Renal cortical epithelial cell (primary cell): ENCODE measurements around the gene CPED1. TPM values are rescaled to one million over a fixed set of nuclear protein-coding genes. Genes with fewer than 3 reads are reported as not detected.
A peak's percentile ranks its signal among the peaks of the same experiment; 100 is the strongest.
"Not testable (repeated sequence)": the region's sequence is repeated elsewhere in the genome, so short reads cannot be mapped to it uniquely, and the experiment has no call there.

Experiments used
- DNase-seq: peaks from one replicate; pipeline ENCODE4 v3.0.0-alpha.2; 2011; ENCODE audit warnings: low read depth
- total RNA-seq: library from RNA; depleted of rRNA; stranded (reverse); fragments of >200 nt; gene quantifications from 2 replicates; pipeline ENCODE4 v1.2.3, GENCODE V29; 2014

CPED1 gene
- total RNA-seq, 1 donor from 2014 or later = 1.1 TPM

DNA sequence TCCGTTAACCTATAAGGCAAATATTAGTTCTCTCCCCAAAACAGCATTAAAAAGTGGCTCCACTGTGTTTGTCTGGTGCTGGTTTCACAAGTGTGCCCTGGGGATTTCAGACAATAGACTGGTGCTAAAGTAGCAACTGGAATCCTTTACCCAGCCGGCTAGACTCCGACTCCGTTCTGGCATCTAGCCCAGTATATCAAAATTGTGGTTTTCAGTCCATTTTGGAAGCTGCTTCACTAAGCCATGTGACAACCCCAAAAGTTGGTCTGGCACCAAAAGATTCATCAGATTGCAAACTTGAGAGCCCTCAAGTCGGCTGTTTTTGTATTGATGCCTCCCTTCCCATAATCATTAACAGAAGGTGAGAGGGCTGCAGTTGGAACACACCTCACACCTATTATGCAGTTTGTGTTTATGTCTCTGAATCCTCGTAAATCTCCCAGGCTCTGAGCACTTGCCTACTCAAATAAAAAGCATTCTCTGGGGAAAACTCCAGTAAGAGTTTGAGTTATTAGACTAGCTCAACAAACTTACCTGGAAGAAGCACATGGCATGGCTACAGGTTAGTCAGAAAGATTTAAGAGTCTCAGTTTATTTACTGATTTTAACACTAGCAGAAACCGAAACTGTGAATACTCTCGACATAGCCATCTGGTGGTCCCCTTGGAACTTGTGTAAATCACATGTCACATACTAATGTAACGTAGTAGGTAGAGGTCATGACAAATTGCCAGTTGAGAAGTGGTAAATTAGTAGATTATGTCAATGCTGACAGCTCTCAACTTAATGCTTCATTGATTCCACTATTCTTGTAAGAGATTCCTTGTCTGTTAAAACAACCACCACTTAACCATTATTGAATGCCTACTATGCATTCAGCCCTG, 325.5 kb downstream of the CPED1 start:
- peak; percentile 93 for DNase-seq

DNA sequence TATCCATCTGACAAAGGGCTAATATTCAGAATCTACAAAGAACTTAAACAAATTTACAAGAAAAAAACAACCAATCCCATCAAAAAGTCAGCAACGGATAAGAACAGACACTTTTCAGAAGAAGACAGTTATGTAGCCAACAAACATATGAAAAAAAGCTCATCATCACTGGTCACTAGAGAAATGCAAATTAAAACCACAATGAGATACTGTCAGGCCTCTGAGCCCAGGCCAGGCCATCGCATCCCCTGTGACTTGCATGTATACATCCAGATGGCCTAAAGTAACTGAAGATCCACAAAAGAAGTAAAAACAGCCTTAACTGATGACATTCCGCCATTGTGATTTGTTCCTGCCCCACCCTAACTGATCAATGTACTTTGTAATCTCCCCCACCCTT, 326.7 kb downstream of the CPED1 start:
- not testable (repeated sequence) for DNase-seq

DNA sequence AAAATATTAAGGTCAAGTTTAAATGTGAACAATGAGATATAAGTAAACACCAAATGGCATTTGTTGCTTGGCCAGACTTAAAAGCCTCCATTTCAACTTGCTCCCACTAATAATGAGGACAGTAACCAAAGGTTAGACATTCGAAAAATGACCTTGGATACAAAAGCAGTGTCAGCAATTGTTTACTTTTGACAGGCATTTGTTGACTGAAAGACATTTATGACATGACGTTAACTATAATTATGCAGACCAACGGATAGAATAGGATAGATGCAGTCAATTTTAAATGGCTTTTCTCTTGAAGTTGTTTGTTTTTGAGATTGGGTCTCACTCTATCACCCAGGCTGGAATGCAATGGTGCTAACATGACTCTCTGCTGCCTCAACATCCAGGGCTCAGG, 333.9 kb downstream of the CPED1 start:
- no peak for DNase-seq

DNA sequence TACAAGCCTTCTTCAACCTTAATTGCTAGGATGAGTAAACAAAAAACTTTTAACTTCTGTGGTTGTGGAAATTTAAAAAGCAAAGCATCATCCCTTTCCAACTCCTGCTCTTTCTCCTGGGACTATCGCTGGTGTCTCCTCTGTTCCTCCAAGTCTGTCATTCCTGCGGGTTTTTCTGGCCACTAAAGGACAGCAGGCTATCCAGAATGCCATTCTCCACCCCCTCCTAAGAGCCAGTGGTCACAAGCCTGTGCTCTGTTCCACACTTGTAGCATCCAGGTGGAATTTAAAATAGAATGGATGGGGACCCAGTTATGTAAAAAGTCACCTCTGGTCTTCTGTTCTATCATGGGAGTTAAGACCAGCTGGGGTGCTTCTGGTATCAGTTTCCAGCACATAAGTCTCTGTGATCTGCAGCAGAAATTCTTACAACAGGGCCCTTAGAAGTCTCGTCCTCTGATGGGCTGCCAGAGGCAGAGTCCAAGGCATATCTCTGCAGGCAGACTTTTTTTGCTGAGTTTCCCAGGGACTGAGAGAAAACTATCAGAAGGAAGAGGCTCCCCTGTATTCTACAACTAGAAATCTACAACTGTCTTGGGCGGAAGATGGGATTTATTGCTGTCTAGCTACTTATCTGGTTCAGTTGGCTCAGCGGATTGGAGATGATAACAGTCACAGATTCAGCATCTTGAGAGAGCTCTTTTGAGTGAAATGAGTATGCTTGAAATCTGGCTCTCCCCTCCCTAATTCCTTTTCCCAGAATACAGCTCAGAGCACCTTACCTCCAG, 335.2 kb downstream of the CPED1 start:
- no peak for DNase-seq

DNA sequence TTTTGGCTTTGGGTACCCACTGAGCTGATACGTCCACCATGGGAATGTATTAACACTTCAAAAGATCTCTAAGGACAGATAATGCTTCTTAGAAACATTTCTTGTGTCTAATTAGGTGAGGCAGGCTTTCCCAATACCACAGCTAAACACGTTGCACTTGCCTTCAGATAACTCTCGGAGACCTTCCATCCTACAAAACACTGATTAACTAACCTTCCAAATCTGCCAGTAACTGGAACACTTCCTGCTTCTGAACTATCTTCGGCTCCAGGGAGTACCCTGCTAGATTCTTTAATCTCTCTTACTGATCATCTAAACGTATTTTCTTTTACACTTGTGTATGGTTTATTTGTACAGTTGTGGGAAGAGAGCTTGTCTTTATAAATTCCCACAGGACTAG, 339.2 kb downstream of the CPED1 start:
- no peak for DNase-seq

DNA sequence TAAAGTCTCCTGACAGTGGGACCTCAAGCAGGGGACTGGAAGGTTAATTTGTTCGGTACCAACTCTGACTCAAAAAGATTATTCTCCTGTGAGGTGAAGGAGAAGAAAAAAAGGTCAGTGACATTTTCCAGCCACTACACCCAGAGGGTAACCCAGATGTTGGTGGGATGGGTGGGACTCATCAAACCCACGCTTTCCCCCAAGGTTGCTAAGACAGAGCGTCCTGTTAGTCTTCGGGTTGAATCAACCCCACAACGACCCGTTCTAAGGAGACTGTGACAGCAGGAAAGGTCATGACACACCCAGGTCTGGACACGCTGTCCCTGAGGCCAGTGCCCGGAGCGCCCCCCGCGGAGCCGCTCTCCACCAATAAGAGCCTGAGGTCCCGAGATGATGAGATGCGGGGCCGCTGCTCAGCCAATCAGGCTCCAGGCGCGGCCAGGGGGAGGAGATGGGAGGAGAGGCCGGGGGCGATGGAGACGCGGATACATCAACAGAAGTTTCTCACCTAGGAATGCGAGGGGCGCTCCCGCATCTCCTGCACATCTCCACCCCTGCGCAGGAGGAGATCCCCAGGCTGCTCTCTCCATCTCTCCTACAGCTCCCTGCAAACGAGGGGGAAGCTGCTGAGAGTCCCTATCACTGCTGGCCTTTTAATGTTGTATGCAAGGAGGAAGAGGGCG, 340.1 kb downstream of the CPED1 start, which contains the start of gene WNT16:
TSS of gene WNT16 (plus strand) at position 493 of the 683 bp plus-strand sequence. CDS start 293 bp downstream, outside the sequence.
- DNase-seq = no peak

DNA sequence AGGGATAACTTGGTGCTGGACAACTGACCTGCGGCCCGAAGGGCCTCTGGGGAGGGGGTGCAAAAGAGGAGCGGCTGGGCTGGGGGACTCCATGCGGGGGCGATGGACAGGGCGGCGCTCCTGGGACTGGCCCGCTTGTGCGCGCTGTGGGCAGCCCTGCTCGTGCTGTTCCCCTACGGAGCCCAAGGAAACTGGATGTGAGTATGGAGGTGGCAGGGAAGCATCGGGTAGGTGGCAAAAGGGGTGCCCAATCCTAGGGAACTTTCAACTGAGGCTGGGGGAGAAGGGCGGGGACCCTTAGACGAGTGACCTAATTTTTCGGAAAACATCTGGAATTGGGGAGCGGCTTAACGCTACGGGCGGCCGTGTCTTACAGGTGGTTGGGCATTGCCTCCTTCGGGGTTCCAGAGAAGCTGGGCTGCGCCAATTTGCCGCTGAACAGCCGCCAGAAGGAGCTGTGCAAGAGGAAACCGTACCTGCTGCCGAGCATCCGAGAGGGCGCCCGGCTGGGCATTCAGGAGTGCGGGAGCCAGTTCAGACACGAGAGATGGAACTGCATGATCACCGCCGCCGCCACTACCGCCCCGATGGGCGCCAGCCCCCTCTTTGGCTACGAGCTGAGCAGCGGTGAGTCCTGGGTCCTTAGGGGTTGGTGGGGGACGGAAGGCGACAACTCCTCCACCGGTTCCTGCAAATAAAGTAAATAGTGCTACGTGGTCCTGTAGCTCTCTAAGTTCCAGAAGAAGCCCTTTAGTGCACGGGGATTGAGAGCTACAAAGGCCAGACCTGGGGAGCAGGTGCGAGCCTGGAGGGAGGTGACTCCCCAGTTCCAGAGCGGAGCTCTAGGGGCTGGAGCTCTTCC, 340.9 kb downstream of the CPED1 start:
- no peak for DNase-seq

DNA sequence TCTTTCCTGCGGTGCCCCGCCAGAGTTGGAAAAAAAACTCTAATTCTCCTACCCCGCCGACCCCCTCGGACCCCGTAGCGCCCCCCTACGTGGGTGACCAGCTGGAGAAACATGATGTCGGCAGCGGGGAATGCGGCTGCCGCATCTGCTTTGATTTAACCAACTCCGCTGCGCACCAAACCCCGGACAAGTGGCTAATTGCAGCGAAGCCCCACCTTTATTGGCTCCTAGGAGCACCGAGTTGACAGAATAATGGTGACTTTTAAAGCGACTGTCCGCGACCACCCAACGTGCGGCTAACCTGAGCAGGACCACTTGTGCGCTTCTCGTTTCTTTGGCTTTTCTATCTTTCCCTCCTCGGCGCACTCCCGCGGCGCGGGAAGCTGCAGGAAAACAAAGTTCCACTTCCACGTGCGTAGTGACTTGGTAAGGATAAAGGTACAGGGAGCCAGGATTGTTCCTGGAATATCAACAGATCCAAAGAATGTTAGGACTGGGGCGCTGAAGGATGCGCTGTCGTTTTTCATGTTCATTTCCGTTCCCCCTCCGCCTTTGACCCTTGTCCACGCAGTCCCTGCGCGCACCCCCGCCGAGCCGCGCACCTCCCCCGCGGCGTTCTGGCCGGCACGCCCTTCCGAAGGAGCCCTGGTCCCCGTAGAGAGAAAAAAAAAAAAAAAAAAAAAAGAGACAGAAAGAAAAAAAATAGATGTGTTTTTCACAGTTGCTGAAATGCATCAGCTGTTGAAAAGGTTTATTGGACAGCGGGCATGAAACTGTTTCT, 341.7 kb downstream of the CPED1 start:
- no peak for DNase-seq

DNA sequence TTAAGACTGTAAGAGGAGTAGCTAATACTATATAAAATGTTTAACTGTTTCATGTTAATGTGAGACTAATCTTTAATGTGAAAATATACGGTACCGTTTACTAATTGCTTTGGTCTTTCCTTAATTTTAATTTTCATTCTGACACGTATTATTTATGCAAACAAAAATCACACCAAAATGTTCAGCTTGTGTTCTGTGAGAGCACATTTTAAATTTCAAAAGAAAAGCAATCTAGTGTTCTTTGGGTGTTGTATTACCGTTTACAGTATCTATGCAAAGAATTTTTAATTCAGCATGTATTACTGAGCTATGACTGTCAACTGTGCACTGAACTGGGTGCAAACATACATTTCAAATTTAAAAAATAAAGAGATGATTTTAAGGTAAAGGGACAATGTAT, 342.5 kb downstream of the CPED1 start:
- DNase-seq = no peak

DNA sequence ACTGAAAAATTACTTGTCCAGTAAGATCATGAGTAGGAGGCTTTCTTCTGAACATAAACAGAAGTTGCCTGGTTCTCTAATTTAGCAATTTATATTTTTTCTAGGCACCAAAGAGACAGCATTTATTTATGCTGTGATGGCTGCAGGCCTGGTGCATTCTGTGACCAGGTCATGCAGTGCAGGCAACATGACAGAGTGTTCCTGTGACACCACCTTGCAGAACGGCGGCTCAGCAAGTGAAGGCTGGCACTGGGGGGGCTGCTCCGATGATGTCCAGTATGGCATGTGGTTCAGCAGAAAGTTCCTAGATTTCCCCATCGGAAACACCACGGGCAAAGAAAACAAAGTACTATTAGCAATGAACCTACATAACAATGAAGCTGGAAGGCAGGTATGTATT, 343.1 kb downstream of the CPED1 start:
- DNase-seq = no peak

DNA sequence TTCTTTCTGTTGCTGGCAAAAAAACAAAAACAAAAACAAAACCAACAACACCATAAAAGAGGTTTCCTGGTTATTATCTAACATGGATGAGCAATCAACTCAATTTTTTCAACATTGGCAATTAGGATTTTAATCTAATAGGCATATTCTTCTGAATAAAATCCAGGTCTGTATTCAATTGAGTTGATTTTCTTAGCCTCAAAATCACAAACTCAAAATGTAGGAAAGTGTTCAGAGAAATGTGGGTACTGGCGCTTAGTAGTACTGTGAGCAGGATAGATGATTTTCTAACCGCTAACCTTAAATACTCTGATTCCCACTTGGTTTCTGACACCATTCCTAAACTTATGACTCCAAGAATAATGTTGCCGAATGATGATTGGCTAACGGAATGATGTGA, 345.9 kb downstream of the CPED1 start:
- no peak for DNase-seq

DNA sequence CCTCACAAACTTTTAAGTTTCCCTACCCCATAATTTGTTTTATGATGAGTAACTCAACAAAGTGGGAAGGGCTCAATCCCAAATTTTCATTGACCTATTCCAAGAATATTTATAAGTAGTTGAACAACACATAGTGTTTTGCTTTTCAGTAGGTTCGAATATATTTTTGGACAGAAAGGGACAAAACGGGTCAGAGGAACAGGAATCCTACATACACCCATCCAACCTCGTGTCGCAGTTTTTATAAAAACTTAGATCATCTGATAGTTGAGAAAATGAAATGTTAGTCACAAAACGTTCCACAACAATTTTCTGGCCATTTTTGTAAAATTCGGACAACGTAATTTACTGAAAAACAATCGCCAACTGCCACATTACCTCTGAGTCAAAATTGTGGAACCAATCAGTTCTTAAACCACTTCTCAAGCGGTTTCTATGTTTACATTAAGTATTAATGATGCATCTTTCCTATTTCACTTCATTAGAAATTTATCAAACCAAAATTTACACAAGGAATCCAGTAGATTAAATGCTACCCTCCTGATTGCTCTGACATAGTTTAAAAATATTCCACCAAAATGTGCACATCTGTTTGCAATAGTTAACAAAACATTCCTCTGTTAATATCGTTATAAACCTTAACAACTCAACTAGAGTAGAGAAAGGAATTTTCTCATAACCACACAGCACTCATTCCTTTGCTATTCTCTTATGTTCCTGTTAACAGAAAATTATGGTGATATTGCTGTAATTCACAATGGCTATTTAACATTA, 346.6 kb downstream of the CPED1 start:
- no peak for DNase-seq

DNA sequence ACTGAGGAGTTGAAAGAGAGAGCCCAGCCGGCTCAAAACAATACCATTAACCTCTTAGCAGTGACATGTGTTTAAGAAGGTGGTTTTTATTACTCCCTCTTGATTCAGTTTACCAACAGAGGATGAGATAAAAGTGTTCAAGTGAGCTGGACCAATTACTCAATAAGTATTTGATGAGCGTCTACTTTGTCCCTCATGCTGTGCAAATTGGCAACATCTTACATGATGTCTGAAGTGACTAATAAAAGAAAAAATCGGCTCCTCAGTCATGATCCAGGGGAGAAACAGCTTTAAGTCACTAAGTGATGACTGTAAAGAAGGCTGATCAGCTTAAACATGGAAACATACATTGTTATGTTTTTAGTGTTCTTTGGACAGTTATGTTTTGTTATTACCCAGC, 348.1 kb downstream of the CPED1 start:
- DNase-seq = no peak

DNA sequence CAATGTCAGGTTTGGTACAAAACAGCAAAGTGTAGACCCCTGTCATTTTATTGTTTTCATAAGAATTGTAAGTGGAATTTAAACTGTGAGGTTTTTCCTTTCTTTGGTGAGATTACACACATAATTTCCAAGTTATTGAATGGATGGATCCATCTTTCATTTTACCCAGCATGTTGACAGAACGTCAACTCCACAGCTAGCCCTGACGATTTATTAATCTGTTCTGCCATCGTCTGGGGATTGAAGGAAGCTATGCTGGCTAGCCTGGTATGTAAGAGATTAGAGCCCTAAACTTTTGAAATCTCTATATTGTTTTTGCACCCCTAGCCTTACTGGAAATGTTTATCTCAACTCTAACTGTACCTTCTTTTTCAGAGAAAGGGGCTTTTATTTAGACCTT, 348.9 kb downstream of the CPED1 start:
- DNase-seq = peak; percentile 25

DNA sequence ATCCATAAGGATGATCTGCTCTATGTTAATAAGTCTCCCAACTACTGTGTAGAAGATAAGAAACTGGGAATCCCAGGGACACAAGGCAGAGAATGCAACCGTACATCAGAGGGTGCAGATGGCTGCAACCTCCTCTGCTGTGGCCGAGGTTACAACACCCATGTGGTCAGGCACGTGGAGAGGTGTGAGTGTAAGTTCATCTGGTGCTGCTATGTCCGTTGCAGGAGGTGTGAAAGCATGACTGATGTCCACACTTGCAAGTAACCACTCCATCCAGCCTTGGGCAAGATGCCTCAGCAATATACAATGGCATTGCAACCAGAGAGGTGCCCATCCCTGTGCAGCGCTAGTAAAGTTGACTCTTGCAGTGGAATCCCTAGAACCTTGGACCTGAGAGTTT, 350.6 kb downstream of the CPED1 start:
- DNase-seq = no peak

DNA sequence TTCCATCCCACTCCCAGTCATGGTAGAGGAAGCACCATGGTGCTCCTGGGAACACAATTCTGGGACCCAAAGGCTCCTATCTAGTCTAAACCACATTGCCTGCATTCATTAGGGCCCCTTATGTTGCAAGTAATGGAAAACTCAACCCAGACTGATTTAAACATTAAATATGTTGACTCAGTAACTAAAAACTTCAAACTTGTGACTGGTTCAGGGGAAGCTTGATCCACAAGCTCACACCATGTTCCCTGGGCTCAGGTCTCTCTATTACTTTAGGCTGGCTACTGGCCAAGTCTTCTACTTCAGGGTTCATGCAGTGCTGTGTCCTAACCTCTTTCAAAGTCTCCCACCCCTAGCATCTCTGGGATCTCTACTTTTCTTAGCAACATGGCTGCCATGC, 353.4 kb downstream of the CPED1 start:
- peak; percentile 83 for DNase-seq

DNA sequence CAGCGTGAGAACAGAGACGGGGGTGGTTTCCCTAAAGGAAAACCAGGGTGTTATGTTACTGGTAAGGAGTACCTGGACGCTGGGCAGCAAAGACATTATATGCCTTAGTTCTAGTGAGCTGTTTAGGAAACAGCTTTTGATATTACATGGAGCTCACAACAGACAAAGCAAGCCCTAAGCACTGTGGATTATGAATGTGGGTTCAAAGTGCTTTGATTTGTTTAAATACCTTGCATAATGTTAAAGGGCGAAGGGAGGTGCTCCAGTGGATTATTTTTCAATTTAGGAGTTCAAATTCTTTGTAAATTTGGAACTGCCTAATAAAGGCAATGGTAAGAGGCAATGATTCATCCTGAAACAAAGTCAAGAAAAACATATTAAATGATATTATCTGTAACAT, 354.1 kb downstream of the CPED1 start:
- DNase-seq = no peak

DNA sequence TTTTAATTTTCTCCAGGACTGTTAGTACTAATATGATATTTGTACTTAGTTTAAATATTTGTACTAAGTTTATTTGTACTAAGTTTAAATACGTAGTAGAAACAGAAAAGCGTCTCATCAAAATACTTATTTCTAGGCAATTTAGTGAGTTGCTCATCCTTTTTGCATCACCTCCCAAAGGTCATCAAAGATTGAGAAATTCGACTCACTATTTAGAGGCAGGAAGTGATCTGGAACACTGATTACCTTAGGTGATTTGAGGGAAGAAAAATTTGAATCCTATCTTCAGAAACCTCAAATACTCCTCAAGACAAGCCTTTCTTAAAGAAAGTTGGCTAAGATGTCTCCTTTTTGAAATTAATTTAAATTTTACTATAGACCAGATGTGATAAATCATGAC, 354.8 kb downstream of the CPED1 start:
- peak; percentile 67 for DNase-seq

DNA sequence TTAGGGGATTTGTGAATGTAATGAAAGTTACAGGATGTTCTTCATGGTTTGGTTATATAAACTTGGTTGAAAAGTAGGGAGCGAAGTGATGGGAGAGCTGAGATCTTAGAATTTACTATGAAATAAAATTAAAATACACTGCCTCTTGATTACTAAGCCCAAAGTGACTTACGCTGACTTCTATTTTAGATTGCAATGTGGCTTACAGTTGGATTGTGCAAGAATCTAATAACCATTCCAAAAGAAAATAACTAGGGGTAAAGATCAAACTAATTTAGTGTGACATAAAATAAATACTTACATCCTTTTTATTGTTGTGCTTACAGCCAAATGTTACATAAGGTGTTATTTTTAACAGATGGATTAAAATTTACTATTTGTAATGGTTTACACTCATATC, 355.6 kb downstream of the CPED1 start:
- DNase-seq = peak; percentile 35

DNA sequence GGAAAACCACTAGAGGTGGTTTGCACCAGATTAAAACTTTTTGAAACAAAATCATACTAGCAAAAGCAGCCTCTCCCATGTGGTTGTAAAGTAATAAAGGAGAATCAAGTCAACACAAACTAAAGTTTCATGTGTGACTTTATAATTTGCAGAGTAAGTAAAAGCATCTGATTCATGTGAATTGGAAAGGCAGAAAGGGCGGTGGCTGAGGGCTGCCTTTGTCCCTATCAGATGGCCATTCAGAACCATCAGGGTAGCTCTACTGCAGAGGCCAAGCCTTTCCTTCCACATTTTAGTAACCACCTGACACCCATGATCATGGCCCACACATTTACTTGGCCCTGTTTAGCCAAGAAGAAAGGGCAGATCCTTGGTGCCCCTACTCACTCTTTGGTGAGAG, 356.0 kb downstream of the CPED1 start:
- DNase-seq = no peak
